NOMO-1 (cell line): Measurements from ENCODE around the gene HLA-F.

ENCODE experiments used
- DNase-seq, 2 experiments: peaks; one replicate each; lab custom pipeline; 2025; ENCODE audit not compliant: unreplicated experiment in 2 of 2; lab: John Stamatoyannopoulos, UW

The HLA-F gene

DNA sequence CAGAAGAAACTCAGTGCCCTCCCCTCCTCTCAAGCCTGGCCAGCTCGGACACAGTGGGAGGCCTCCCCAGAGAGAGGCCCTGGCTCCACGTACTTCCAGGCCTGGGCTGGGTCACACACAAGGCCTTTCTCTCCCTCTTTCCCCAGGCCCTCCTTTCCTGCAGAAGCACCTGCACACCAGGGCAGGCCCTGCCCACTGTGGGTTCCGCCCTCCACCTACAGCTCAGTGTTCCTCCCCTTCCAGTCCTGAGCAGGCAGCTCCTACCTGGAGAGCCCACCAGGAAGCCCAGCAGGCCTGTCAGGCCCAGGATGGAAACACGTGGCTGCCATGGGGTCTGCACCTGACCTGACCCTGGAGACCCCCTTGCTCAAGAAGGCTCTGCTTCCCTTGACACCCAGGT, 18.9 kb downstream of the HLA-F start:
- no peak for DNase-seq

DNA sequence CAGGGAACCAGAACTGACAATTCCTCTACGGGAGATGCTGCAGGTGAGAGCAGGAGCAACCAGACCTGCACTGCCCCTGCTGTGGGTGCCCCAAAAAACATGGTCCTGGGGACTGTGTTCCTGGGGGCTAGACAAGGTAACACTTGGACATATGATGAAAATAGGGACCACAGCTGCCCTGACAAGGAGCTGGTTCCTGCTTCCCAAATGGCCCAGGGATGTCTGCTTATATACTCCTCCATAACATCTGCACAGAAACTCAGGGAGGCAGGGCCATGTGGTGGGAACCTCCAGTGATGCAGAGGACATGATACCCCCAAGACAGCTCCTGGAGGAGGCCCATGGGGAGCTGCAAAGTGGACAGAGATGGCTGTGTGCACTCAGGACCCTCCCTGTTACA, 19.8 kb downstream of the HLA-F start:
- DNase-seq: no peak

DNA sequence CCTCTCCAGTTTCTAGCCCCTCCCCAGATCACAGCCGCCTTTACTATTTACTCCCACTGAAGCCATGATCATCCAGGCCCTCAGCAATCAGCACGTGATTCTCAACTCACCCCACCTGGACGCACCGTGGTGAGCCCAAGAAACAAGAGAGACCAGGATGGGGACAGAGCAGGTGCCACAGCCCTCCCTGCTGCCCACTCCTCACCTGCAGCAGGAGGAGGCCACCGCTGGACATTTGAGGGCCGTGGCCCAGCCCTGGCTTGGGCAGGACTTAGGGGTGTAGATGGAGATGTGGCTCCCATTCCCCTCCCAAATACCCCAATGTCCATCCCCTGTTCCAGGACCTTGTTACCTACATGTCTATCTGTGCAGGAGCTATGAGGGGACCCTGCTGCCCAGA, 20.3 kb downstream of the HLA-F start:
- DNase-seq: no peak

DNA sequence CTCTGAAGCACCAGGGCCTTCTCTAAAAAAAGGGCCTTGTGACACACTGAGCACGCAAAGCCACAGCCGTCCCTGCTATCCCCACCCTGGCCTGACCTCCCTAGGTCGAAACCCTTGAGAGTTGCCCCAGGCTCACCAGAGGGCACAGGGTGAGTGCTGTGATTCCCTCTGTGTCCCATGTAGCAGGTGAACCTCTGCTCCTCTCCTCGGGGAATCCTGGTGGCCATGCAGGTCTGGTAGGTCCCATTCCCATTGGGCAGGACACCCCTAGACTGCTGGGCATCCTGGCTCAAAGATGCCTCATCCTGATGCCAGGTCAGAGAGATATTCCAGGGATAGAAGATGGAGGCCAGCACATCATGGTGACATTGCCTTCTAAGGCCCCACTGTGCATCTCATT, 20.9 kb downstream of the HLA-F start:
- DNase-seq: no peak

DNA sequence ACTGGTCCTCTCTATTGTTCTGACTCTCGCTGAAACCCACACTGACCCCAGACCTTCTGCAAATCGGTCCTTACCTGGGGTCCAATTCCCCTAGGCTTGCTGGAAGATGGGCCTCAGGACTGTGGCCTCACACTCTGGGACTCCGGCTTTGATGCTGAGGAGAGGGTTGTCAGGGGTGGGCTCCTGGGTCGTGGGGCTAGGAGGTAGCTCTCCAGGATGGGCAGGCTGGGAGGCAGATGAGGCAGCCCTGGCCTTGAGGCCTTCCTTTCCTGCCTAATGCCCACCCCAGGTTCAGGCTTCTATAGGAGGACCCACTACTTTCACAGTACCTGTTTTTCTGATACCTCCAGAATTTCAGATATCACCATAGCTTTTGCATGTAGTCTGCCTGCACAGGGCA, 21.4 kb downstream of the HLA-F start:
- DNase-seq: no peak

DNA sequence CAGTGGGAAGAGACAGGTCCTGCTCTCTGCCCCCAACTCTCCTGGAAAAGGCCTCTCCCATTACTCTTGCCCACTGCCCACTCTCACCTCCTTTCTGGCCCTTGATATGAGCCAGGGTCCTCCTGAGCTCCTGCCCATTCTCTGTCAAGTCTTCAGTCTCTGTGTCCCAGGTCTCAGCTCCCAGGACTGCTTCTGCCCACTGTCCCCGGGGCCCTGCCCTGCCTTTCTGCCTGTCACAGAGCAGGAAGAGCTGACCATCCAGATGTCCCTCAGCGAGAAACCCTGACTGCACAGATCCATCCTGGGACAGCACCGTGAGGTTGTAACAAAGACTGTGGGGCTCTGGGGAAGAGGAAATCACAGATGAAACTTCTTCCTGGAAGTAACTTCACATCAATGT, 22.2 kb downstream of the HLA-F start:
- DNase-seq: no peak

DNA sequence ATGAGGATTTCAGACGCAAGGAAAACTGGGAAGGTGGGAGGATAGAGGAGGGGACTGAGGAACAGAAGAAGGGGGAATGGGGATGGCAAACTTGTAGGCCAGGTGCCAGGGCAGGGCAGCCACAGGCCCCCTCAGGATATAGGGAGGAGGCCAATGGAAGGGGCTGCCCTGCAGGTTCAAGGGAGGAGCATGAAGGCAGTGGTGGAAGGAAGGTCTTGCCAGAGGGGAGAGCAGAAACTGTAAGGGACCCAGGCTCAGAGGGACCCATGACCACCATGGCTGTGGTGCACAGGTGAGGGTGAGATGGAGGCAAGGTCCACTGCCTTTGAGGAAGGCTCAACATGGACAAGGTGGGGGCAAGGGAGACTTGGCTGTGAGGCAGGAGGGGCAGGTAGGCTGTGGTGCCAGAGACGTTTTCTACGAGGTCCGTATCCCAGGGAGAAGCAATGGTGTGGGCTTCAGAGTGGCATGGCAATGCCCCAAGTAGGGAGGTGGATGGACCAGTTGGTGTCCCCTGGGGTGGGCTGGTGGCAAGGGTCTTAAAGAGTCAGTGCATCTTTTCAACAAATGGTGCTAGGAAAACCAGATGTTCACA, 22.7 kb downstream of the HLA-F start:
- DNase-seq: no peak

DNA sequence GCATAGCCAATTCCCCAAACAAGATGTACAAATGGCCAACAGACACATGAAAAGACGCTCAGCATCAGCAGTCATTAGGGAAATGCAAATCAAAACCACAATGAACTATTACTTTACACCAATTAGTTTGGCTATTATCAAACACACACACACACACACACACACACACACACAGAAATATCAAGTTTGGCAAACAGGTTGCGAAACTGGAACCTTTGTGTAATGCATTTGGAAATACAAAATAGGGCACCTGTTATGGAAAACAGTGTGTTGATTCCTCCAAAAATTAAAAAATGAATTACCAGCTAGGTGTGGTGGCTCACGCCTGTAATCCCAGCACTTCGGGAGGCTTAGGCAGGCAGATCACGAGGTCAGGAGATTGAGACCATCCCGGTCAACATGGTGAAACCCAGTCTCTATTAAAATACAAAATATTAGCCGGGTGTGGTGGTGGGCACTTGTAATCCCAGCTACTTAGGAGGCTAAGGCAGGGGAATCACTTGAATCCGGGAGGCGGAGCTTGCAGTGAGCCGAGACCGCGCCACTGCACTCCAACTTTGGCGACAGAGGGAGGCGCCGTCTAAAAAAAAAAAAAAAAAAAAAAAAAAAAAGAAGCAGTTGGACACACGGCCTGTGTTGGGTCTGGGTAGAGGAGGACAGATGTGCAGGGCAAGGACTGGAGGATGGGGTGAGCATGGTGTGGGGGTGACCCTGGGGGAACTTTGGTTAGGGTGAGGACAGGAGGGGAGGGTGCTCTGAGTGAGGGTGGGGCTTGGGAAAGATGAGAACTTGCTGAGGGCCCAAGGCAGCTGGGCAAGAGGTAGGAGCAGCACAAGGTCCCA, 23.8 kb downstream of the HLA-F start:
- no peak for DNase-seq

DNA sequence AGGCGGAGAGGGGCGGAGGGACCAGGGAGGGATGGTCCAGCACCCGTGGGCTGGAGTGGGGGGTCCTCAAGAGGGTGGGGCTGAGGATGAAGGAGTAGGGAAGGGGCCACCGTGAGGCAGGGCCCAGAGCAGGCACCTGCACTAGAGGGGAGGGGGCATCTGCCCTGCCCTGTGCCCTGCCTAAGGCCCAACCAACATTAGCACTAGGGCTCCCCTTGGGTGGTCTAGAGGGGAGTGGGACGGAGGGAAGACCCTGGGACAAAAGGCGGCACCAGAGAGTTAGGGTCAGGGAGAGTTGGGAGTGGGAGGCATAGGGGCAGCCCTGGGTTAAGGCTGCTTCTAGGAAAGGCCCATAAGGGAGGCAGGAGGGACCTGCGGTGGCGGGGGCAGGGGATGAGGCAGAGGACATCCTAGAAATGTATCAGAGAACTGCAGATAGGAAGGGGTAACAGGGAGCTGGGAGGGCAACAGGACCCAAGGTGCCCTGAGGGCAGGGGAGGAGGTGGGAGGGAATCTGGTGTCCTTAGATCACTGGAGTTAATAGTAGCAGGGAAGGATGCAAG, 24.5 kb downstream of the HLA-F start:
- no peak for DNase-seq

DNA sequence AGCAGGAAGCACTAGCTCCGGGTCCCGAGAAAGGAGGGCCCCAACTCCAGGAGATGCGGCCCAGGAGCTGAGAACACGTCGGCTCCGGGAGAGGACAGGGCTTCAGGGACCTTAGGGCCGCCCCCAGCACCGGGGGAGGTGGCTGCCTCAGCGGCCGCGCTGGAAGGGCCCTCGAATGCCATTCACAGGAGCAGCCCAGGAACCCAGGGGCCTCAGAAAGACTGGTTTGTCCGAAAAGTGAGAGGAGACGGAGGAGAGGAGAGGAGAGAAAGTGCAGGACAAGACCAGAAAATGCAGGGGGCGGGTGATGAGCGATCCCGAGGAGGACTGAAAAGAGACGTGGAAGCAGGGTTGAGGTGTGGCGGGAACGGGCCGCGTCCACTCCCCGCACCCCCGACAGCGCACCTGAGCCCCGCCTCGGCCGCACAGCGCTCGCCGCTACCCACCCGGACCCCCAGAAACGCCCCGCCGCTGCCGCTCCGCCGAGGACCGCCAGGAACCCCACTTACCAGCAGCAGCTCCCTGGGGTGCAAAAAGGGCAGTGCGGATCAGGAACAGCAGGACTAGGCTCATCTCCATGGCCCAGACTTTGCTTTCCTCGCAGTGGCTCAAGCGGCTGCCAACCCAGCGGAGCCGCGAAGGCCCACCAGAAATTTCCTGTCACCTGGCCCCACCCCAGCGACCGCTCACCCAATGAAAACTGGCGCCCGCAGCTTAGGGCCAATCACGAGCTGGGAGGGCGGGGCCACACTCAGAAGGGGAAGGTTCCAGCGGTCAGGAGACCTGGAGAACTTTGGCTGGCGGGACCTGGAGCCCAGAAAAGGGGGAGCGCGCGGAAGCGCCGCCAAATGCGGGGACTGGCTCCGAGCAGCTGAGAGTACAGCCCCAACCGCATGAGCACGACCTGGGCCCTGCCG, 25.4 kb downstream of the HLA-F start:
- DNase-seq: peak; percentile 57 to 89

DNA sequence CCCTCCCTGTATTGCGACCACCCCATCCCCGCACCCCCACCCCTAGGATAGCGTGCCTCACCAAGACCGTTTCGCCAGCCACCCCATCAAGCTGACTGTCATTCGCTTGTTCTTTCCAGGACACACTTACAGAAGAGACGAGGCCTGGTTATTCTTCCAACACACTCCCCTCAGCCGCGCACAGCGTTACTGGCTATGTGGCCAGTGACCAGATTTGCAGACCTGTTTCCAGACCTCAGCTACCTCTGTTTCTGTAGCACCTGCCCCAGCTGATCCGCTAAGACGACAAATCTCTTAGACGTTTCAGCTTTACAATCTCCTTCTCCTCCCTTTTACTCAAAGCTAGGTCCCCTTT, 26.1 kb downstream of the HLA-F start:
- DNase-seq: no peak

DNA sequence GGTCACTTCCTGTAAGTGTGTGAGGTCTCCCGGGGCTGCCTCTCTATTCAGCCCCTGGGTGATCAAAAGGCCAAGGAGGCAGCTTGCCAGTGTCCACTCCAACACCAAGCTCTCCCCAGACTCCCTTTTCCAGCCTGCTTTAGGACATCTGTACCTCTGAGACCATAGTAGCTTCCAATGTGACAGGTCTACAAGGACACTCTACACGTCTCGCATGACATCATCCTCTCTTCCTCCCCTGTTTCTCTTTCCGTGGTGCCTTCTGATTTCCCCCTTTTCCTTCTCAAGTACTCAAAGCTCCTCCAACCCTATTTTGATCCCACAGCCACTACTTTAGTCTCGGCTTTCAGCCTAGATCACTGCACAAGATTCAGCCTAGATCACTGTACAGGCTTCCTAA, 26.4 kb downstream of the HLA-F start:
- no peak for DNase-seq

DNA sequence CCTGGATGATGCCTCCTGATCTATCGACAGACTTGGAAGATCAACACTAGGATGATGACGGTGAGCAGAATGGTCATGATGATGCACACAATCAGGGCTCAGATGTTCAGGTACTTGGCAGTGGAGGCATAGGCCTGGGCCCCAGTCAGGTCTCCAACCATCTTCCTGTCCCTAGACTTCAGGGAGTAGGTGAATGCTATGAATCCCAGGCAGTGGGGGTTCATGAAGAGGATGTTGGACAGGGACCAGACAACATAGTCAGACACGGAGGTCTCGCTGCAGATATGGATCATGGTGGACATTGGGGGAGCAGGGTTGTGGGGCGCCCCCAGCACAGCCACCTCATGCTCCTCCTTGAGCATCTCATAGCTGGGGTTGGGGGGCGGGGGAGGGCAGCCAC, 27.5 kb downstream of the HLA-F start:
- no peak for DNase-seq

DNA sequence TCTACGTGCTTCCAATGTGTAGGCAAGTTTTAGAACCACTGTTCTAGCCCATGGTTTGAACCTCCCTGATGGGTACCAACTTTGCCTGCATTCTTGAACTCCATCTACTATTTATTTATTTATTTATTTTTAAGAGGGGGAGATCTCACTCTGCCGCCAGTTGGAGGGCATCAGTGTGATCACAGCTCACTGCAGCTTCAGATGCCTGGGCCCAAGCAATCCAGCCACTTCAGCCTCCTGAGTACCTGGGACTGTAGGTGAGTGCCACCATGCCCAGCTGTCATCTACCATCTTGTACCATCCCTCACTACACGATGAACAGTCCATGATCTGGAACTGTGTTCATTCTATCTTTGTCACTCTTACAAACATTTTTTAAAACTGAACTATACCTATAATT, 28.2 kb downstream of the HLA-F start:
- DNase-seq: no peak

DNA sequence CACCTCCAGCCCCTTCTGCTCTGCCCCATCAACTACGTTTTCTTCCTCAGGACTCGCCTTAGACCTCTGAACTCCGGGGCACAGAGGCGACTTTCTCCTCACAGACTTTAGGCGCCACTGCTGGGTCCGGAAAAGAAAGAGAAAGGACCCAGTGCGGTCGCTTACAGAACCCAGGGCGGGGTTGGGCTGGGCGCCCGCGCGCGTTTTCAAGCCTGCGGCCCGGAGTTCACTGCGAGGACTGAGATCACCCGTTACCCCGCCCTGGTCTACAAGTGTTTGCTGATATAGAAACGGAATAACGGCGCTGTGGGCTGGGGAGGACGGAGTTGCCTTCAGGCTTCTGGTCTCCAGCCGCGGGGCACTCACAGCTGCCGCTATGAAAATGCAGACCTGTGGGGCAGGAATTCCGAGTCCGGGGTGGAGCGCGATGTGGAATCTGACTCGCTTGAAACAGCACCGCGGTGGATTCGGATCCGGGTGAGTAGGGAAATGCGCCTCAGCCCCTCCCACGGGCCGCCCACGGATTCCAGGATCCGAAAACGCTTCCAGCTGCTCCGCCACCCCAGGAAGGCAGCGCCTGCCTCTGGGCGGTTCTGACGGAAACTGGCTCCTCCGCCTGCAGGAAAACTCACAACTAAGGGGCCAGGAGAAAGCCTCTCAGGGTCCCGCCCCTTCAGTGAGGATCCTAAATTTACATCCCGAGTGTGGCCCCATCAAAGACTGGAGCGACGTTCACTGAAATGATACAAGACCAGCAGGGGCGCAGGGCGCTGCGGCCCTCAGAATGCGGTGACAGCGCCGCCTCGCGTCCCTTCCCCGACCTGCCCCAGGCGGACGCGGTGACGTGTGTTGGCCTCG, 29.4 kb downstream of the HLA-F start:
- peak; percentile 73 to 78 for DNase-seq

DNA sequence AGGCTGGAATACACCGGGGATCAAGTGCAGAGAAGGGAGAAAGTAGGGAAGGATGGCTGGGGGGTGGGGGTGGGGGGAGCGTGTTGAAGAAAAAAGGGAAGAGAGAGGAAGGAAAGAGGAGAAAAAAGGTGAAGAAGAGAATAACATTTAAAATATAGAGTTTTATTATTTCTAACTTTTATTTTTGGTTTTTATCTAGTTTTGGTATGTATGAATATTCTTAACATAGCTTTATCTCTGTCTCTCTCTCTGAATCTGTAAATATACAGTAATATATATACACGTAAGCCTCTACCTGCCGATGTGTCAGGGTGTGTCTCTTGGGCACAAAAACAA, 30.0 kb downstream of the HLA-F start:
- DNase-seq: no peak

DNA sequence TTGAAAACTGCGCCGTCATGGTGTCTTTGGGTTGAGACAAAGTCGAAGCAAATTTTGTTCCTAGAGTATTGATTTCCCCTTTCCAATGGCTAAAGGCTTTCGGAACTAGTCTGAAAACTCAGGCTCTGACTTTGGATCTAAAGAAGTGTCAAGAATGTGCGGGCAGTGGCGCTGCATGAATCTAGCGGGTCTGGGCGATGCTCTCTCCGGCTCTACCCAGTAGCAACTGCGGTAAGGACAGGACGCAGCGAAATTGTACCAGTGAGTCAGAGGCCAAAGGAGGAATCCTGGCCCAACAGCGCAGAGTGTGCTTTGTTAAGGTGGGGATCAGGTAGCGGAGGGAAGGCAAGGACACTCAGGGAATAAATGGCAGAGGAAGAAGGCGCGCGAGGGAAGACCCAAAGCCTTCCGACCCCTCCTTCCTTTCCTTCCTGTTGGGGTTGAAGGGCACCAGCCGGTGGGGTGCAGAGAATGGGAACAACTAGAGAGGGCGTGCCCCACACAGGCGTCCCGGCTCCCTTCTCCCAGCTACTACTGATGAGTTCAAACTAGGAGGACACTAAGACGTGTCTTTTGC, 32.1 kb downstream of the HLA-F start:
- DNase-seq: no peak

DNA sequence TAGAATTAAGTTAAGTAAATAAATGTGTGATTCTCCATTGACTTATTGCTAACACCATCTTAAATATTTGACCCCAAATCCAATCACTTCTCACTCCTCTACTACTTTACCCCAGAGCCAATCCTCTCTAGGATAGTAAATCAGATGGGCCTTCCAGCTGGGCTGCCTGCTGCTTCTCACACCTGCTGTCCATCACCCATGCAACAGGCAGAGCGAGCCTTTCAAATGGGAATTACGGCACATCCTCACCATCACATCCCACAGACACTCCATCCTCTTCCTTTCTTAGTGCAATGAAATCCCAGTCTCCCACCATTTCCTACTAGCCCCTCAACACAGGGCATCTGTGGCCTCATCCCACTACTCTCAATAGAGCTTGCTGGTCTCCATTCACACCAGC, 34.0 kb downstream of the HLA-F start:
- DNase-seq: no peak

DNA sequence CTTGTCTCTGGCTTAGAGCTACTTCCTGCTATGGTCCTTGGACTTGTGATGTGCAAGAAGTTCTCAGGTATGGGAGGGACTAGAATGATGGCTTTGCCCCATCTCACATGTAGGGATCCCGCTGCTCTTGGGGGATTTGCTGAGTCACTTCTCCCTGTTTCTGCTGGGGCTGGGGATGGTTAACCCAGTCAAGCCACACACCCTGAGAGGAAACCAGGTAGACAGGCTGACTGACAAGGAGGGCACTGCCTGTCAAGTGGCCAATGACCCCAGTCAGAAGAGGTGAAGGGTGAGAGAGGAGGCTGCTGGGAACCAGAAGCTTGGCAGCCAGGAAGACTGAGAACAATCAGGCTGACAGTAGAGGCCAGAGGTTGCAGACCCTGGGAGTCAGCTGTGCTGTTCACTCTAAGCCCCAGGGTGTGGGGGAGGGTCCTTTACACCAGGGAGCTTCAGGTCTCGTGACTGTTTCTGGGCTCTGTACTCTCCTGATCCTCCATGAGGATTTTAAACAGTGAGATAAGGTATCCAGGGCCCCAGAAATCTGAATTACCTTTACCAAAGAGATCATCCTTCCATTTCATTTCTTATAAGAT, 34.6 kb downstream of the HLA-F start:
- no peak for DNase-seq

DNA sequence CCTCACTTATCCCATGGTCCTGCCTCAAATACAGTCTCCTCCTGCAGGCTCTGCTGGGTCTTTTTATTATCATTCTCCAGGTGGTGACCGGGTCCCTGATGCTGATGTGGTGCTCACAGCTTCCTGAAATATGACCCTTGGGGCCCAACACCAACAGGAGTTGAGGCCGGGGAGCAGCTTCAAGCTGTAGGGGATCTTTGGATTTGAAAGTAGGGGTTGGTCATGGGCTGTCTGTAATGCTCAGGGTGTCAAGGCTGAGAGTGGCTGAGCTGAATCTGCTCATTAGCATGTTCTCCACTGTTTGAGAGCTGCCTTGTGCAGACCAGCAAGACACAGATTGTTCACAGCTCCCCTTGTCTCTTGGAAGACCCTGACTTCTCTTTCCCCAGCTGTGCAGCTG, 35.5 kb downstream of the HLA-F start:
- no peak for DNase-seq
